ENCODE measurements around the gene SHROOM3.

SHROOM3 gene

GRCh38 chr4:76655566-76656479 lies 220.8 kb downstream of the SHROOM3 start:
- TF ChIP-seq CTCF (IDR thresholded peaks at IDR 0.05; ENCODE audit: insufficient read depth, low read depth, low read length, missing control alignments): no peak
- no peak overlapping the region for H3K4me3 ChIP-seq (ENCODE audit: low read depth, low read length)
- DNase-seq (ENCODE audit: low read depth): no peak

- no peak overlapping the region for H3K4me3 ChIP-seq (ENCODE audit: low read depth, low read length)
- no peak for TF ChIP-seq CTCF (IDR thresholded peaks at IDR 0.05; ENCODE audit: insufficient read depth, low read depth, low read length, missing control alignments)
- DNase-seq (ENCODE audit: low read depth): no peak
Measured at GRCh38 chr4:76657443-76657842, 222.4 kb downstream of the SHROOM3 start.

GRCh38 chr4:76658231-76659102 lies 223.4 kb downstream of the SHROOM3 start:
- DNase-seq (ENCODE audit: low read depth): no peak
- TF ChIP-seq CTCF (IDR thresholded peaks at IDR 0.05; ENCODE audit: insufficient read depth, low read depth, low read length, missing control alignments): no peak
- H3K4me3 ChIP-seq (ENCODE audit: low read depth, low read length): no peak overlapping the region

- no peak for TF ChIP-seq CTCF (IDR thresholded peaks at IDR 0.05; ENCODE audit: insufficient read depth, low read depth, low read length, missing control alignments)
- DNase-seq (ENCODE audit: low read depth): no peak
- no peak overlapping the region for H3K4me3 ChIP-seq (ENCODE audit: low read depth, low read length)
Measured at GRCh38 chr4:76659103-76659490, 224.1 kb downstream of the SHROOM3 start.

- TF ChIP-seq CTCF (IDR thresholded peaks at IDR 0.05; ENCODE audit: insufficient read depth, low read depth, low read length, missing control alignments): no peak
- DNase-seq (ENCODE audit: low read depth): no peak
- no peak overlapping the region for H3K4me3 ChIP-seq (ENCODE audit: low read depth, low read length)
Measured at GRCh38 chr4:76663824-76664223, 228.8 kb downstream of the SHROOM3 start.

GRCh38 chr4:76665153-76665552 lies 230.1 kb downstream of the SHROOM3 start:
- TF ChIP-seq CTCF (IDR thresholded peaks at IDR 0.05; ENCODE audit: insufficient read depth, low read depth, low read length, missing control alignments): no peak
- no peak overlapping the region for H3K4me3 ChIP-seq (ENCODE audit: low read depth, low read length)
- DNase-seq (ENCODE audit: low read depth): no peak
